ENCODE data around the gene CCDC78.

Gene CCDC78

DNA sequence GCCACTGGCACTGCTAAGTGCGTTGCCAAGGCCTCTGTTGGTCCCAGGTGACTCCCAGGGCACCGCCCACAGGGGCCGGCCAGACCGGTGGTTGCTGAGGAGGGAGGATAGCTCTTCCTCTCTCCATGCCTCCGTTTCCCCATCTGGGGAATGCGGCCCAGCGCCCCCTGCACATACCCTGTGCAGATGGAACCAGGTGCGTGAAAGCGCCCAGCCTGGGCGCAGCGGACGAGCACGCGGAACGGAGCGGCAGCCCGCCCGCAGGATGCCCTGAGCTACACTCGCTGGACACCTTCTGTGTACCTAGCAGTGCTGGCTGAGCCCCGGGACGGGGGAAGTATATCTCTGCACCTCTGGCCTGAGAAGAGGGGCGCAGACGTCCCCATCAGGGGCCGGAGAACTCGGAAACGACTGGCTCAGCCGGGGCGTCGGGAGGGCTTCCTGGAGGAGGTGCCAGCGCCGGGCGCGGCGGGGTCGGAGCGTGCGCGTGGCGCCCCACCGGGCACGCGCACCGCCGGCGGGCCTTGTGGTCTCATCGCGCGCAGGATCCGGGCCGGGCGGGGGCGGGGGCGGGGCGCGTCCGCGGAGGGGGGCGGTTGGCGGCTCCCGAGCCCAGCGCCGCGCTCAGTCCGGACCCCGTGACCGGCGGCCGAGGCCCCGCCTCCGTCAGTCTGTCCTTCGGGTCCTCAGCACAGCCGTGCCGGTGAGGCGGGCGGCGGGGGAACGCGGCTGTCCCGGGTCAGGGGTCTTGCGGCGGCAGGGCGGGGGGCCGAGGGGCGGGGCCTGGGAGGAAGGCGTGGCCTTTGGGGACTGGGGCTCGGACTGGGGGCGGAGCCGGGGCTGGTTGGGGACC is at the start of gene CCDC78, which contains the start of gene HAGHL:
CCDC78 (minus strand) TSS at position 6 of the 853 bp plus-strand sequence. CDS start 76 bp downstream, outside the sequence.
HAGHL (plus strand) TSS at position 669 of the 853 bp plus-strand sequence. CDS start 404 bp downstream, outside the sequence.
- peak; percentile 52 for DNase-seq (ENCODE audit: low spot score)

DNA sequence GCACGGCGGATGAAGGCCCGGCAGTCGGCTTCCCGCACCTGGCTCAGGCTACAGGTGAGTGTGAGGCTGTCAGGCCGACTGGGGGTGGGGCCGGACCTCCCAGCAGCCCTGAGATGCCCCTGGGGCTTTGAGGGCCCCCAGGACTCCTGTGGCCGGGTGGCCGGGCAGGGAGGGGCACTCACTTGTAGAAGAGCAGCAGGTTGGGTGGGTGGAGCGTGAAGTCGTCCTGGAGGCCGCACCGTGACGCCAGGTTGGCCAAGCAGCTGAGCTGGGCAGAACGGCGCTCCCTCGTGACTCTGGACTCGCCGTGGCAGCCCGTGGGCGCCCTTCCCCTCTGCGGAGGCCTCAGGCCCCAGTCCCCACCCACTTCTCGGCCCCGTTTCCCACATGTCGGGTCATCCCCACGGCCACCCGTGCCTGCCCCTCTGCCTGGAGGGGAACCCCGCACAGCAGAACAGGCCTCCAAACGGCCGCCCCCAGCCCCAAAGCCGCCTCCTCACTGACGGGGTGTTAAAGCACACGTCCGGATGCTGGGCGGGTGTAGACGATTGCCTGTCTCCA is 49.1 kb upstream of the CCDC78 start:
- no peak for DNase-seq (ENCODE audit: low spot score)

DNA sequence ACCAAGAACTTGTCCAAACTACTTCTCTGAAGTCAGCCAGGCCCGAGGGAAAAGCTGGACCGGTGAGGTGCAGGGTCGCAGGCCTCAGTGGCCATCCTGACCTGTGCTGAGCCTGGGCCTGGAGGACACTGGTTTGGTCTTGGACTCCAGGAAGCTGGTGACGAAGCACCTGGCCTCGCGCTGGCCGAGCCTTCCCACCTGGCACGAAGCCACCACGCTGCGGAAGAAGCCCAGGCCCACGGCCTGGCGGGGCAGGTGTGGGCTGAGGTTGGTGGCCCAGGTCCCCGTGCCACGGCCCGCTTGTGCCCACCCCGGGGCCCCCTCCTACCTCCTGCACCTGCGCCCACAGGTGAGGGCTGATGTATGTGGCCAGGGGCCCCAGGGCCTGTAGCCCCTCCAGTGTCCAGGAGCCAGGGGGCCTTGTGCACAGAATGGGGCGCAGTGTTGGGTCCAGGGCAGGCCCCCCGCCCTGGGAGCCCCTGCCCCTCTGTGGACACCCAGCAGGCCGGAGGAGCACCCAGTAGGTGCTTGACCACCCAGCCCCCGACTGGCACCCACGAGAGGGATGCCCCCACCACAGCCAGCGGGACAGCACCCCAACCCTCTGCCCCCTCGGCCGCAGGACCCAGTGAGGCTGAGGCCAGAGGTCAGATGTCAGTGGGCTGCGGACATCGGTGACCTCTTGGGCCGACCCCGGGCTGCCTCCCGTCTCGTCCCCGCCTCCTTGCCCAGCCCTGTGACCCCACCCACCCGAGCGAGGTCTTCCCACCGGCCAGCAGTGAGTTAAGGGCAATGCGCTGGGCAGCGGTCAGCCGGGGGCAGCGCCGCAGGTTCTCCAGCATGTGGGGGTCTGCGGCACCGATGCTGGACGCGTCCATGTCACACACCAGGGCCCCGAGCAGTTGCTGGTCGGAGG is 48.1 kb upstream of the CCDC78 start:
- DNase-seq (ENCODE audit: low spot score) = no peak

DNA sequence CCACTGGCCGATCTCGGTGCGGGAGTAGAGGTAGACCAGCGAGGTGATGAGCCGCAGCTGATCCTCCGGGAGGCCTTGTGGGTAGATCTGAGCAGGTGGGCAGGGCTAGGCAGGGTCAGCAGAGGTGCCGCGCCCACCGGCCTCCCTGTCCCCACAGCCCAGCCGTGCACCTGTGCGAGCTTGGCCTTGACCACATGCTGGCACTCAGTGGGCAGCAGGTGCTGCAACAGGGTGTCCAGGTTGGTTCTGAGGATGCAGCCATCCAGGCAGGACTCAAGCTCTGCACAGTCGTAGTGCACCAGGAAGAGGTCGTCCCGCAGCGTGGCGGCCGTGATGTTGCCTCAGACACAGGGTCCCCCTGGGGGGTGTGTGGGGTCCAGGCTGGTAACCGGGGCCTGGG is 46.7 kb upstream of the CCDC78 start:
- no peak for DNase-seq (ENCODE audit: low spot score)

DNA sequence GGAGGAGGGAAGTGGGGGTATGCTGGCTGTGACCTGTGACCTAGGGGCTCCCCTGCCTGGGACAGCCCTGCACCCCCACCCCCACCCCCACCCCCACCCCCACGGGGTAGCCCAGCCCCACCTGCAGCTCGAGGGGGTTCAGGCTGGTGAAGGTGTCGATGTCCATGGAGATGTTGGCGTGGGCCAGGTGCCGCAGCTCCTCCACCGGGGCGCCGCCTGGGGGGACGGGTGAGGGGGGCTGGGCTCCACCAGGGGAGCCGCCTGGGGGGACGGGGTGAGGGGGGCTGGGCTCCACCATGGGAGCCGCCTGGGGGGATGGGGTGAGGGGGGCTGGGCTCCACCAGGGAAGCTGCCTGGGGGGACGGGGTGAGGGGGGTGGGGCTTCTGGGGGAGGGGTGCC is 44.2 kb upstream of the CCDC78 start:
- DNase-seq (ENCODE audit: low spot score) = no peak

- no peak for DNase-seq (ENCODE audit: low spot score)
Observed at GRCh38 chr16:769934-770333, 43.7 kb upstream of the CCDC78 start.

DNA sequence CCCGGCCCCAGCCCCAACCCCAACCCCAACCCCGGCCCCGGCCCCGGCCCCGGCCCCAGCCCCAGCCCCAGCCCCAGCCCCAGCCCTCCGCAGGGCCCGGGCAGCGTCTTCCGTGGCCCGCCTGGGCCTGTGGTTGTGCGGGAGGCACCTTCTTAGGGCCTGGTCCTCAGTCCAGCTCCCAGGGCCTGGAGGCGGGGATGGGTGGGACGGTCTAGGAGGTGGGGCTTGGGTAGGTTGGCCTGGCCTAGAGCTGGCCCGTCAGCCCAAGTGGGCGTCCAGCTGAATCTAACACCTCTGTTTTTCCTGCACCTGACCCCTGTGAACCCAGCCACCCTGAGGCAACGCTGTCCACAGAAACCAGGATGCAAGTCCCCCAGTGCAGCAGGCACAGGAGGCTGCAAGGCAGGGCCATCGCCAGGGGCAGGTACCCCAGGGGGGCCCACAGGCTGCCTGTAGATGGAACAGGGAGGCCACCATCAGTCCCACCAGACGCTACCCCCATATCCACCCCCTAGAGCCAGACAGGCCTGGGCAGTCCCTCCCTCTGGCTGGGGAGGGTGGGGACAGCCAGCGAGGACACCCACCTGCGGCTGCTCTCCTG is 43.0 kb upstream of the CCDC78 start:
- DNase-seq (ENCODE audit: low spot score) = no peak

GRCh38 chr16:768428-768827 is 42.2 kb upstream of the CCDC78 start:
- DNase-seq (ENCODE audit: low spot score) = no peak

GRCh38 chr16:767743-768235 is 41.5 kb upstream of the CCDC78 start:
- no peak for DNase-seq (ENCODE audit: low spot score)

DNA sequence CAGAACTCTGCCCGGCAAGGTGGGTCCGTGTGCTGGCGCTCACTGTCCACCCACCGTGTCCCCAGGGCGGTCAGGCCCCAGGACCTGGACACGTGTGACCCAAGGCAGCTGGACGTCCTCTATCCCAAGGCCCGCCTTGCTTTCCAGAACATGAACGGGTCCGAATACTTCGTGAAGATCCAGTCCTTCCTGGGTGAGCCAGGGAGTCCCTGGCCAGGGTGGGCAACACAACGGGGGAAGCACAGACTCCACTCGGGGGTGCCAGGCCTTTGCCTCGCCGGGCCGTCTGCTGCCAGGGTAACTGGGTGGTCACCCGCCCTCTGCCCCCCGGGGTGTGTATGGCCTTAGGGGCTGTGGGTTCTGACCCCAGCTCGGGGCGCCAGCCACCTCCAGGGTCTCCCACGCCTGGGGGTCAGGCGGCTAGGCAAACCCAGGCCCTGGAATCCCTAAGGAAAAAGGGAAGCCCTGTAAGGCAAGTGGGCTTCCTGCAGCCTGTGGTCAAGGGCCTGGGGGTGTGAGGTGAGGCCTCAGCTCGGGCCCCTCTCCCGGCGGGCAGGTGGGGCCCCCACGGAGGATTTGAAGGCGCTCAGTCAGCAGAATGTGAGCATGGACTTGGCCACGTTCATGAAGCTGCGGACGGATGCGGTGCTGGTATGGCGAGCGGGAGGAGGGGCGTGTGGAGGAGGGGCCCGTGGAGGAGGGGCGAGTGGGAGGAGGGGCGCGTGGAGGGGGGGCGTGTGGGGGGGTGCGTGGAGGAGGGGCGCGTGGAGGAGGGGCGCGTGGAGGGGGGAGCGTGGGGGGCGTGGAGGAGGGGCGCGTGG is 40.8 kb upstream of the CCDC78 start:
- DNase-seq (ENCODE audit: low spot score) = no peak

DNA sequence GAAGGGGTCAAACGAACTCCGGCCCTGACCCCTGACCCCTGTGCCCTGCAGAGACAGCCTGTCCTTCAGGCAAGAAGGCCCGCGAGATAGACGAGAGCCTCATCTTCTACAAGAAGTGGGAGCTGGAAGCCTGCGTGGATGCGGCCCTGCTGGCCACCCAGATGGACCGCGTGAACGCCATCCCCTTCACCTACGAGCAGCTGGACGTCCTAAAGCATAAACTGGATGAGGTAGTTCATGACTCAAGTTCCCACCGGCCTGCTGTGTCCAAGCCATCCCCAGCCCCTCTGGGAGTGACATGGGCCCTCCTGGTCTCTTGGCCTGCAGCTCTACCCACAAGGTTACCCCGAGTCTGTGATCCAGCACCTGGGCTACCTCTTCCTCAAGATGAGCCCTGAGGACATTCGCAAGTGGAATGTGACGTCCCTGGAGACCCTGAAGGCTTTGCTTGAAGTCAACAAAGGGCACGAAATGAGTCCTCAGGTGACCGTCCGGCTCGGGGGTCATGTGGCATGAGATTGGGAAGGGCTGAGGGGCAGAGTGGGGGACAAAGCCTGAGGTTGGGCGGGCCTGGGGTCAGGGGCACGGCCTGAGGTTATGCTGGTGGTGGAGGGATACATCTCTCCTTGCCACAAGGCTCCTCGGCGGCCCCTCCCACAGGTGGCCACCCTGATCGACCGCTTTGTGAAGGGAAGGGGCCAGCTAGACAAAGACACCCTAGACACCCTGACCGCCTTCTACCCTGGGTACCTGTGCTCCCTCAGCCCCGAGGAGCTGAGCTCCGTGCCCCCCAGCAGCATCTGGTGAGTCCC is 40.0 kb upstream of the CCDC78 start:
- no peak for DNase-seq (ENCODE audit: low spot score)

- DNase-seq (ENCODE audit: low spot score) = no peak
Observed at GRCh38 chr16:765488-765865, 39.2 kb upstream of the CCDC78 start.

DNA sequence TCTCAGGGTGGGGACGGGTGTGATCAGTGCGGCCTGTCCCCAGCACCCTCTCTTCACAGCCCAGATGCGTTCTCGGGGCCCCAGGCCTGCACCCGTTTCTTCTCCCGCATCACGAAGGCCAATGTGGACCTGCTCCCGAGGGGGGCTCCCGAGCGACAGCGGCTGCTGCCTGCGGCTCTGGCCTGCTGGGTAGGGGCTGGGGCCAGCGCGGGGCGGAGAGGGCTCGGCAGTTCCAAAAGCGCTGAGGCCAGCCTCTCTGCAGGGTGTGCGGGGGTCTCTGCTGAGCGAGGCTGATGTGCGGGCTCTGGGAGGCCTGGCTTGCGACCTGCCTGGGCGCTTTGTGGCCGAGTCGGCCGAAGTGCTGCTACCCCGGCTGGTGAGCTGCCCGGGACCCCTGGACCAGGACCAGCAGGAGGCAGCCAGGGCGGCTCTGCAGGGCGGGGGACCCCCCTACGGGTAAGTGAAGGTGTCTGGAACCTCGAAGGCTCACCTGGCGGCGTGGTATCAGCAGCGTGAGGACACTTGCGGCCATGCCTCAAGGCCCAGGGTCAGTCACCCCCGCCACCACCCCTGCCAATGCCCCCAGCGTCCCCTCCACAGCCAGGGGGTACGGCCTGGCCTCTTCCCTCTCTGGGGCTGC is 38.7 kb upstream of the CCDC78 start:
- no peak for DNase-seq (ENCODE audit: low spot score)

DNA sequence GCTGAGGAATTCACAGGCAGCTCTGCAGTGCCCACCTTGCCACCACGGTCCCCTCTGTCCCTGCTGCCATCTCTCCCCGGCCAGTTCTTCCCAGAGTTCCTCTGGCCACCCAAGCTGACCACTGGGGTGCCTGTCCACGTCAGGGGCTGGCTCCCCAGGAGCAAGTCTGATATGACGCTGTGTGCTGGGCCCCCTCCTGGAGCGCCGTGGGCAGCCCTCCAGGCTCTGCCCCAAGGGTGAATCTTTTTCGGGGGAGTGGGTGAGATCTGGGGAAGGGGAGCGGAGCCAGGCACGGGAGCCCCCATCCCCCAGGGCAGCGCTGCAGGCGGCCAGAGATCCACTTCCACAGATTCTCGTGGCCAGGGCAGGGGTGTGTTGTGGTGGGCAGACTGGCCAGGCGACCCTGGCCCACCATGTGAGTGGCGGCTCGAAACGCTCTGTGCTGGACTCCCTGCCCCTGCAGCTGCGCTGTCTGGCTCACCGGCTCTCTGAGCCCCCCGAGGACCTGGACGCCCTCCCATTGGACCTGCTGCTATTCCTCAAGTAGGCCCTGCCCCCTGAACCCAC is 38.0 kb upstream of the CCDC78 start:
- DNase-seq (ENCODE audit: low spot score) = no peak

DNA sequence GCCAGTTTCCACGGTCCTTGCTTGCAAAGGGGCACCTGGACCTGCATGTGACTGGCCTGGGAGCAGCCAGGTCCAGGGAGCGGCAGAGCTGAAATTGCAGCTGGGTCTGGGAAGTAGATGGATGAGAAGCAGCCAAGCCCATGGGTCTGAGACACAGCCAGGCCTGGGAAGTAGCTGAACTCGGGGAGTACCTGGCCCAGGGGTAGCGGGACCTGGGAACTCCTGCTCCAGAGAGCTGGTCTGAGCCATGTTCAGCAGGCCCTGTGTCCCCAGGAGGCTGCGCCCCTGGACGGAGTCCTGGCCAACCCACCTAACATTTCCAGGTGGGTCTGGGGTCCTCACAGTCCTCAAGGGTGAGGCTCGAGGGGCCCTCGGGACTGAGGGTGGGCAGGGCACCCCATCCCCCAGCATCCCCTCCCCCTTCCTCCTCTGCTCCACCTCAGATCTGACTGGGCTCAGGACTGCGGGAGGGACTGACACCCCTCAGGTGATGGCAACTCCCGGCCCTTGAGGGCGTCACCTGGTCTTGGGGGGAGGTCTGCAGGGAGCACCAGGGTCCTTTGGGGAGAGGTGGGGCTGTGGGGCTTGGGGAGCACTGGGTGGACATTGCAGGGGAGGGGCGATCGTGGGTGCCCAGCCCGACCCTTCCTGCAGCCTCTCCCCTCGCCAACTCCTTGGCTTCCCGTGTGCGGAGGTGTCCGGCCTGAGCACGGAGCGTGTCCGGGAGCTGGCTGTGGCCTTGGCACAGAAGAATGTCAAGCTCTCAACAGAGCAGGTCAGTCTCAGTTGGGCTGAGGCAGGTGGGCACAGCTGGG is 37.3 kb upstream of the CCDC78 start:
- no peak for DNase-seq (ENCODE audit: low spot score)

DNA sequence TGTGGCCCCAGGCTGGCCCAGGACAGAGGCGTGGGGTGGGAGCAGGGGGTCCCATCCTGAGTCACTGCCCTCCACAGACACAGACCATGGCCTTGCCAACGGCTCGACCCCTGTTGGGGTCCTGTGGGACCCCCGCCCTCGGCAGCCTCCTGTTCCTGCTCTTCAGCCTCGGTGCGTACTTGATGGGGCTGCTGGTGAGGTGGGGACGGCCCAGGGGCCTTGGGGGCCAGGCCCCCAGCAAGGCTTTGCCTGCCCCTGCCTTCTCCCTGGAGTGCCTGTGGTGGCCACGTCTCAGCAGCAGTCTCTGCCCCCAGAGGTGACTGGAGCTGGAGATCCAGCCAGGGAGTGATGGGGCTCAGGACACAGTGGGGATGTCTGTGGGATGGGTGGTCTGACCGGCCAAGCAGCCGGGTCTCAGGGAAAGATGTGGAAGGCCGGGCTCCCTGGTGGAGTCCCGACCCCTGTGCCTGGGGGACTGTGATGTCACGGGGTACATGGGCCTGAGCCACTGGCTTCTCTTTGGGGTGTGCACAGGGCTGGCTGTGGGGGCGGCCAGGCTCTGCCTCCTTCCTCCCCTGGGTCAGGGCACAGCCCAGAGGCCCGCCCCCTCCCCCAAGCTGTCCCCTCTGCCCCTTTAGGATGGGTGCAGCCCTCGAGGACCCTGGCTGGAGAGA is 36.5 kb upstream of the CCDC78 start:
- no peak for DNase-seq (ENCODE audit: low spot score)

GRCh38 chr16:761625-762513 is 35.6 kb upstream of the CCDC78 start:
- no peak for DNase-seq (ENCODE audit: low spot score)

All from AG08395 (cell line).